ENCODE results near the gene TANGO2.

DNA sequence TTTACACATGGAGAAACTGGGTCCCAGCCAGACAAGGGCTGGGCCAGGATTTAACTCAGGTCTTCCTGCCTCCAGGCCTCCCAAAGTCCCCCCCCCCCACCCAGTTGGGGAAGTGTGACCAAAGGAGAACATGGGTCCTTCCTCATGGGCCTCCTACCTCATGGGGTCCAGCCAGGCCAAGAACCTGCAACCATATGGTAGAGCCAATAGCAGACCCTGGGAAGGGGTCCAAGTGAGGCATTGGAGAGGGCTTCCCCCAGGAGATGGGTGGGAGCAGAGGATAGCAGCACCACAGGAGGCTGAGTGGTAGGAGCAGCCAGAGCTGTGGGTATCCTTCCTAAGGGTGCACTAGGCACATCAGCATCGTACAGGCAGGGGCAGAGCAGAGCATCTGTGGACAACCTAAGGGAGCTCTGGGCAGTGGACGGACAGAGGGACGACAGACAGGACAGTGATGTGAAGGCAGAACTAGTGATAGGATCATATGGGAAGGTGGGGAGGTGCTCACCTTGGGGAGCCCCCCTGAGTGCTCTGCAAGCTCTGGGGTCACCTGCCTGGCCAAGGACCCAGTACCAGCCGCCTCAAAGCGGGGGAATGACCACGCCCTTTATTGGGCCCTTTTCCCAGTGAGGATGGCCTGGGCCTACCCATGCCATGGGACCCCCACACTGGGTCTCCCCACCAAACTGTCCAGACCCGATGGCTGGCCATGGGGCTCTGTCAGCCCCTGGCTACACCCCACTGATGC, 8.7 kb upstream of the TANGO2 start:
- TF ChIP-seq, protein P1, sequence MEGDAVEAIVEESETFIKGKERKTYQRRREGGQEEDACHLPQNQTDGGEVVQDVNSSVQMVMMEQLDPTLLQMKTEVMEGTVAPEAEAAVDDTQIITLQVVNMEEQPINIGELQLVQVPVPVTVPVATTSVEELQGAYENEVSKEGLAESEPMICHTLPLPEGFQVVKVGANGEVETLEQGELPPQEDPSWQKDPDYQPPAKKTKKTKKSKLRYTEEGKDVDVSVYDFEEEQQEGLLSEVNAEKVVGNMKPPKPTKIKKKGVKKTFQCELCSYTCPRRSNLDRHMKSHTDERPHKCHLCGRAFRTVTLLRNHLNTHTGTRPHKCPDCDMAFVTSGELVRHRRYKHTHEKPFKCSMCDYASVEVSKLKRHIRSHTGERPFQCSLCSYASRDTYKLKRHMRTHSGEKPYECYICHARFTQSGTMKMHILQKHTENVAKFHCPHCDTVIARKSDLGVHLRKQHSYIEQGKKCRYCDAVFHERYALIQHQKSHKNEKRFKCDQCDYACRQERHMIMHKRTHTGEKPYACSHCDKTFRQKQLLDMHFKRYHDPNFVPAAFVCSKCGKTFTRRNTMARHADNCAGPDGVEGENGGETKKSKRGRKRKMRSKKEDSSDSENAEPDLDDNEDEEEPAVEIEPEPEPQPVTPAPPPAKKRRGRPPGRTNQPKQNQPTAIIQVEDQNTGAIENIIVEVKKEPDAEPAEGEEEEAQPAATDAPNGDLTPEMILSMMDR (IDR thresholded peaks at IDR 0.05; ENCODE audit: borderline replicate concordance, extremely low read depth, low read length, poor library complexity, severe bottlenecking) = no peak
- TF ChIP-seq EZH2 (IDR thresholded peaks at IDR 0.05; ENCODE audit: borderline replicate concordance, low read depth, low read length, severe bottlenecking) = no peak
